PC-3 (cell line): ENCODE measurements around the gene ZNF79. TPM values are rescaled to one million over a fixed set of nuclear protein-coding genes. Genes with fewer than 3 reads are reported as not detected.

Experiments used
- ATAC-seq: fragments of 200-7000 bp; cut with Tn5 transposase; 2 replicates; pipeline ENCODE4 v1.9.1; 2020; ENCODE audit warnings: mild to moderate bottlenecking, moderate library complexity
- BruUV-seq: library from RNA; stranded (reverse); fragments of 400-500 nt; replicated peaks from 2 replicates; lab custom pipeline; 2021; lab: Mats Ljungman, UMichigan
- CTCF ChIA-PET: fragments of 300-600 bp; sonication (Branson Sonifier 250); formaldehyde crosslinking; loops from one replicate; lab custom pipeline; 2022; ENCODE audit warnings: antibody characterized with exemption; lab: Charles Lee
- POLR2A ChIA-PET: fragments of 300-600 bp; sonication (Branson Sonifier 250); formaldehyde crosslinking; loops from one replicate; lab custom pipeline; 2022; ENCODE audit warnings: antibody characterized with exemption; ENCODE audit not compliant: unreplicated experiment; lab: Charles Lee
- DNase-seq: peaks from one replicate; pipeline ENCODE4 v3.0.0-alpha.2; 2015
- H2AFZ ChIP-seq: fragments of 300-600 bp; sonication (generic); 2 replicates; pipeline ENCODE4 v1.6.0; 2016; ENCODE audit warnings: antibody characterized with exemption, low read length
- H3F3A ChIP-seq: fragments of 300-600 bp; sonication (generic); one replicate; pipeline ENCODE4 v1.6.0; 2017; ENCODE audit warnings: antibody characterized with exemption, low read length, control low read depth, mild to moderate bottlenecking; ENCODE audit not compliant: unreplicated experiment
- H3K27ac ChIP-seq: fragments of 300-600 bp; sonication (generic); 2 replicates; pipeline ENCODE4 v1.5.1; 2016; ENCODE audit warnings: mild to moderate bottlenecking, low read length
- H3K27me3 ChIP-seq: fragments of 300-600 bp; sonication (generic); 2 replicates; pipeline ENCODE4 v1.6.1; 2016; ENCODE audit warnings: low read length, mixed read lengths
- H3K36me3 ChIP-seq: fragments of 300-600 bp; sonication (generic); 2 replicates; pipeline ENCODE4 v1.6.1; 2016; ENCODE audit warnings: low read depth, mixed run types, low read length, mixed read lengths
- H3K4me1 ChIP-seq: fragments of 300-600 bp; sonication (generic); 2 replicates; pipeline ENCODE4 v1.5.1; 2016; ENCODE audit warnings: low read length; ENCODE audit not compliant: insufficient read depth
- H3K4me2 ChIP-seq: fragments of 300-600 bp; sonication (generic); 2 replicates; pipeline ENCODE4 v1.6.0; 2016; ENCODE audit warnings: low read length
- H3K4me3 ChIP-seq: fragments of 300-600 bp; sonication (generic); 2 replicates; pipeline ENCODE4 v1.5.1; 2016; ENCODE audit warnings: mild to moderate bottlenecking, low read length, mixed read lengths
- H3K79me2 ChIP-seq: fragments of 300-600 bp; sonication (generic); 2 replicates; pipeline ENCODE4 v1.6.1; 2017; ENCODE audit warnings: low read length, mixed read lengths
- H3K9ac ChIP-seq: fragments of 300-600 bp; sonication (generic); 2 replicates; pipeline ENCODE4 v1.6.0; 2016; ENCODE audit warnings: mild to moderate bottlenecking, low read length
- H3K9me2 ChIP-seq: fragments of 300-600 bp; sonication (generic); replicated peaks from 2 replicates; pipeline ENCODE4 v1.6.1; 2016; ENCODE audit warnings: mixed run types, low read length, mixed read lengths
- H3K9me3 ChIP-seq: fragments of 300-600 bp; sonication (generic); 2 replicates; pipeline ENCODE4 v1.6.1; 2016; ENCODE audit warnings: low read length, mixed read lengths
- H4K20me1 ChIP-seq: fragments of 300-600 bp; sonication (generic); 2 replicates; pipeline ENCODE4 v1.6.1; 2016; ENCODE audit warnings: low read length, mixed read lengths
- CTCF ChIP-seq: fragments of 300-600 bp; sonication (generic); conservative IDR thresholded peaks from 2 replicates; pipeline ENCODE4 v1.5.1; 2017; ENCODE audit warnings: antibody characterized with exemption, low read depth, mild to moderate bottlenecking, low read length
- EZH2 ChIP-seq: fragments of 300-600 bp; sonication (generic); IDR thresholded peaks from one replicate; pipeline ENCODE4 v1.6.1; 2017; ENCODE audit warnings: antibody characterized with exemption, mild to moderate bottlenecking, low read length; ENCODE audit not compliant: unreplicated experiment
- EZH2phosphoT487 ChIP-seq: fragments of 300-600 bp; sonication (generic); IDR thresholded peaks from 2 replicates; pipeline ENCODE4 v1.6.1; 2018; ENCODE audit warnings: mild to moderate bottlenecking, antibody characterized with exemption, low read length, borderline replicate concordance
- intact Hi-C: fragments of 100-400 bp; cut with micrococcal nuclease; formaldehyde crosslinking; loops from 2 replicates; pipeline ENCODE4 v1.9.0; 2023
- total RNA-seq: library from RNA; depleted of rRNA; stranded (reverse); fragments of >200 nt; gene quantifications from 2 replicates; pipeline ENCODE4 v1.2.3, GENCODE V29; 2014

Gene ZNF79
- total RNA-seq, 1 experiment from 2014 or later: 4.9 TPM

- POLR2A ChIA-PET: no interaction called here
- DNase-seq: no peak
- Histone ChIP-seq H4K20me1 (no peaks in the 10 kb centered on the region), H3K9ac (no peak overlapping the region), H3K27me3 (no peaks in the 10 kb centered on the region), H3K79me2 (no peaks in the 10 kb centered on the region), H3K4me3 (no peak overlapping the region), H3F3A (no peaks in the 10 kb centered on the region), H3K9me2 (no peaks in the 10 kb centered on the region), H3K36me3 (no peaks in the 10 kb centered on the region; the same call in 1 of the 2 replicates), H3K9me3 (no peaks in the 10 kb centered on the region), H3K4me1 (no peaks in the 10 kb centered on the region), H3K4me2 (no peak overlapping the region), H2AFZ (no peak overlapping the region), H3K27ac (no peak overlapping the region)
- BruUV-seq: no TSS peak
- intact Hi-C loops: no loop called here
- ATAC-seq: no peak
- CTCF ChIA-PET: no interaction called here
- TF ChIP-seq CTCF: no peak
- no peak for TF ChIP-seq EZH2
- no peak for TF ChIP-seq EZH2phosphoT487
These were observed 14.2 kb downstream of the ZNF79 start for GRCh38 chr9:127438394-127438793.

- no peaks in the 10 kb centered on the region for H3K27me3 ChIP-seq
- ATAC-seq (no peak), DNase-seq (no peak)
- peaks cover 19% of the 10 kb centered on the region for H3K79me2 ChIP-seq
- no TSS peak for BruUV-seq
- POLR2A ChIA-PET: interaction anchor here (0.6 kb wide), 3 partner anchors 13 to 167 kb away, joined by 4 to 5 read pairs (median 5); no protein-coding TSS in a partner anchor
- peaks cover 40% of the 10 kb centered on the region for H4K20me1 ChIP-seq
- peaks cover 7% of the 10 kb centered on the region for H3F3A ChIP-seq
- H3K4me3 ChIP-seq: no peak overlapping the region
- TF ChIP-seq EZH2: no peak
- intact Hi-C loops: no loop called here
- CTCF ChIA-PET: interaction anchor here (0.6 kb wide), 2 partner anchors 193 to 506 kb away, joined by 4 to 5 read pairs; no protein-coding TSS in a partner anchor
- H3K36me3 ChIP-seq: peaks cover 34% of the 10 kb centered on the region
- no peak overlapping the region for H3K9ac ChIP-seq
- peaks cover 9% of the 10 kb centered on the region; the same call in 1 of the 2 replicates for H3K4me1 ChIP-seq
- no peak overlapping the region for H3K4me2 ChIP-seq
- H3K9me2 ChIP-seq: no peaks in the 10 kb centered on the region
- no peak overlapping the region for H3K27ac ChIP-seq
- no peak overlapping the region for H2AFZ ChIP-seq
- no peaks in the 10 kb centered on the region for H3K9me3 ChIP-seq
These were observed 20.2 kb downstream of the ZNF79 start for GRCh38 chr9:127444283-127444920.

GRCh38 chr9:127444921-127445850, 21.0 kb downstream of the ZNF79 start:
- no peak overlapping the region for H2AFZ ChIP-seq
- ChIA-PET CTCF (no interaction called here), POLR2A (interaction anchor here (0.6 kb wide), 1 partner anchor 166 kb away, joined by 5 read pairs; no protein-coding TSS in a partner anchor)
- no peak overlapping the region for H3K9ac ChIP-seq
- intact Hi-C loops: no loop called here
- ATAC-seq (no peak), DNase-seq (peak; percentile 24)
- H3K9me3 ChIP-seq: no peaks in the 10 kb centered on the region
- TF ChIP-seq EZH2phosphoT487 (no peak), CTCF (no peak), EZH2 (no peak)
- TSS peak; percentile 7 for BruUV-seq
- peaks cover 27% of the 10 kb centered on the region for H3K79me2 ChIP-seq
- peaks cover 7% of the 10 kb centered on the region for H3F3A ChIP-seq
- H4K20me1 ChIP-seq: peaks cover 48% of the 10 kb centered on the region
- no peak overlapping the region for H3K4me3 ChIP-seq
- H3K4me2 ChIP-seq: no peak overlapping the region
- H3K36me3 ChIP-seq: peaks cover 41% of the 10 kb centered on the region
- H3K9me2 ChIP-seq: no peaks in the 10 kb centered on the region
- H3K4me1 ChIP-seq: peaks cover 9% of the 10 kb centered on the region; the same call in 1 of the 2 replicates
- no peak overlapping the region for H3K27ac ChIP-seq
- no peaks in the 10 kb centered on the region for H3K27me3 ChIP-seq
